ENCODE measurements around the gene PIGU. TPM values are rescaled to one million over a fixed set of nuclear protein-coding genes. Genes with fewer than 3 reads are reported as not detected.

Gene PIGU
- total and polyA plus RNA-seq, 2 of the 13 experiments (the other 11 are each of a cell fraction or from before 2014, with no cell fraction given): 45.5 to 231 TPM

DNA sequence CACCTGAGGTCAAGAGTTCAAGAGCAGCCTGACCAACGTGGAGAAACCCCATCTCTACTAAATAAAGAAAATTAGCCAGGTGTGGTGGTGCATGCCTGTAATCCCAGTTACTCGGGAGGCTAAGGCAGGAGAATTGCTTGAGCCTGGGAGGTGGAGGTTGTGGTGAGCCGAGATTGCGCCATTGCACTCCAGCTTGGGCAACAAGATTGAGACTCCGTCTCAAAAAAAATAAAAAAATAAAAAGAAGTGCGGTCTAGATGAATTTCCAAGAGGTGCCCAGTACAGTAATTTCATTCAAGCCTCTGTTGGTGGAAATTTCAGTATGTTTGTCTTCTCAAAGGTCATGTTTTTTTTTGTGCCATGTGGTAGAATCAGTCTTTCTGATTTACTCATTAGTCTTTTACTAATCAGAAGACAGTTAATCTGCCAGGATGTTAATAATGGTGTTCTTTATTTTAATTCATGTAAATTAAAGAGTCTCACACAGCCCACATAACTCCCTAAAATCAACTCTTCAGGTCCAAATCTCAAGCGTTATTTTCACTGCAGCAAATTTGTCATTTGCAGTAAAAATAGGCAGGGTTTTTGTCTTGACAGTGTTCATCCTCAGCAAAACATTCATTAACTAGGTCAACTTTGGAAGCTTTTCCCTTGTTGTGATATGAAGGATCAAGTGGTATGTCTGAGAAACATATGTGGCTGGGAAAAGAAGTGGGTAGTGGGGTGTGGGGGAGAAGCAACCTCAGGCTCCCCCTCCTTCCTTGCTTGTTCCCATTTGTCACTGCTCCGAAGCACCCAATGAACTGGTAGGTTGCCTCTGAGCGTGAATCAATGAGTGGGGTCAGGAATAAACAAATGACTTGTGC is 40.6 kb upstream of the PIGU start (continued):
- TF ChIP-seq ATF6 (CRISPR knock-in tag; conservative IDR thresholded peaks at IDR 0.05) (no peak), LCORL (IDR thresholded peaks at IDR 0.05) (no peak), LCORL (CRISPR knock-in tag; IDR thresholded peaks at IDR 0.05) (peak; percentile 46; the same call in 1 of the 2 replicates), FOXA3 (CRISPR knock-in tag; IDR thresholded peaks at IDR 0.05) (peak; percentile 51), ZSCAN22 (CRISPR knock-in tag; IDR thresholded peaks at IDR 0.05) (0 out of 2 replicates have a peak, but pooled peaks have one; percentile 49), MTERF4 (CRISPR knock-in tag; IDR thresholded peaks at IDR 0.05) (no peak), SMYD3 (CRISPR knock-in tag; IDR thresholded peaks at IDR 0.05) (no peak; the same call in 1 of the 2 replicates), MTF1 (CRISPR knock-in tag; IDR thresholded peaks at IDR 0.05) (no peak), NPAS2 (CRISPR knock-in tag; IDR thresholded peaks at IDR 0.05; ENCODE audit: borderline replicate concordance) (no peak), ZNF629 (CRISPR knock-in tag; conservative IDR thresholded peaks at IDR 0.05) (no peak; the same call in 1 of the 2 replicates), ZNF652 (CRISPR knock-in tag; IDR thresholded peaks at IDR 0.05; ENCODE audit: borderline replicate concordance, low read depth) (no peak), KLF6 (CRISPR knock-in tag; IDR thresholded peaks at IDR 0.05) (no peak), AGO1 (IDR thresholded peaks at IDR 0.05; ENCODE audit: low read depth, low read length, poor library complexity, severe bottlenecking) (no peak), TBP (CRISPR knock-in tag; IDR thresholded peaks at IDR 0.05) (no peak), SMAD1 (CRISPR knock-in tag; IDR thresholded peaks at IDR 0.05; ENCODE audit: borderline replicate concordance, low read depth) (no peak), SNAPC4 (CRISPR knock-in tag; IDR thresholded peaks at IDR 0.05) (no peak), FIP1L1 (IDR thresholded peaks at IDR 0.05; ENCODE audit: borderline replicate concordance, insufficient read depth, low read depth, low read length) (no peak)
- TF ChIP-seq, protein P1, sequence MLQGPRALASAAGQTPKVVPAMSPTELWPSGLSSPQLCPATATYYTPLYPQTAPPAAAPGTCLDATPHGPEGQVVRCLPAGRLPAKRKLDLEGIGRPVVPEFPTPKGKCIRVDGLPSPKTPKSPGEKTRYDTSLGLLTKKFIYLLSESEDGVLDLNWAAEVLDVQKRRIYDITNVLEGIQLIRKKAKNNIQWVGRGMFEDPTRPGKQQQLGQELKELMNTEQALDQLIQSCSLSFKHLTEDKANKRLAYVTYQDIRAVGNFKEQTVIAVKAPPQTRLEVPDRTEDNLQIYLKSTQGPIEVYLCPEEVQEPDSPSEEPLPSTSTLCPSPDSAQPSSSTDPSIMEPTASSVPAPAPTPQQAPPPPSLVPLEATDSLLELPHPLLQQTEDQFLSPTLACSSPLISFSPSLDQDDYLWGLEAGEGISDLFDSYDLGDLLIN (CRISPR knock-in tag; IDR thresholded peaks at IDR 0.05; ENCODE audit: borderline replicate concordance): no peak
